Measurements from ENCODE around the gene IFI30.
"Not testable (repeated sequence)": the region's sequence is repeated elsewhere in the genome, so short reads cannot be mapped to it uniquely, and the experiment has no call there.

Gene IFI30

DNA sequence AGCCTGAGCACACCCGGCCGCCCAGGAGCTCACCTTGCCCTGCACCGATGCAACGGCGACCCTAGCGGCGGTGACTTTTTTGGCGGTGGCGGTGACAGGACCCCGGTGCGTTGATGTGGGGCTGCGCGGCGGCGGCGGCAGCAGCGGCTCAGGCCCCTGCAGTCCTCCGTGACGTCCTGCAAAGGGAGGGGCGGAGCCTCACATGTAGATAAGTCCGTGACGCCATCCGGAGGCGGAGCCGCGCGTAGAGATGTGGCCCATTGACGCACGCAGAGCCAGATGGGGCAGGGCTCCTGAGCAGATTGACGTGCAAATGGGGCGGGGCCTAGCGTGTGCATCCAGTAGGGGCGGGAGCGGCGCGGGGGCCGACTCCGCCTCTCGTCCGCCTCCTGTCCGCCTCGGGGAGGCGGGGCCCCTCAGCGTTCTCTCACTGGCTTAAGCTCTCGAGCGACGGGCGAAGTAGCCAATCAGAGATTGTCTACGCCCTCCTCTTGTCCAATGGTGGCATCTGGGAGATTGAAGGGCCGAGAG is 30.3 kb downstream of the IFI30 start, which contains the start of gene RAB3A:
Gene RAB3A (minus strand): TSS at position 180 of the 531 bp plus-strand sequence. CDS start 1,302 bp downstream, outside the sequence.
- peak; percentile 100 for DNase-seq

DNA sequence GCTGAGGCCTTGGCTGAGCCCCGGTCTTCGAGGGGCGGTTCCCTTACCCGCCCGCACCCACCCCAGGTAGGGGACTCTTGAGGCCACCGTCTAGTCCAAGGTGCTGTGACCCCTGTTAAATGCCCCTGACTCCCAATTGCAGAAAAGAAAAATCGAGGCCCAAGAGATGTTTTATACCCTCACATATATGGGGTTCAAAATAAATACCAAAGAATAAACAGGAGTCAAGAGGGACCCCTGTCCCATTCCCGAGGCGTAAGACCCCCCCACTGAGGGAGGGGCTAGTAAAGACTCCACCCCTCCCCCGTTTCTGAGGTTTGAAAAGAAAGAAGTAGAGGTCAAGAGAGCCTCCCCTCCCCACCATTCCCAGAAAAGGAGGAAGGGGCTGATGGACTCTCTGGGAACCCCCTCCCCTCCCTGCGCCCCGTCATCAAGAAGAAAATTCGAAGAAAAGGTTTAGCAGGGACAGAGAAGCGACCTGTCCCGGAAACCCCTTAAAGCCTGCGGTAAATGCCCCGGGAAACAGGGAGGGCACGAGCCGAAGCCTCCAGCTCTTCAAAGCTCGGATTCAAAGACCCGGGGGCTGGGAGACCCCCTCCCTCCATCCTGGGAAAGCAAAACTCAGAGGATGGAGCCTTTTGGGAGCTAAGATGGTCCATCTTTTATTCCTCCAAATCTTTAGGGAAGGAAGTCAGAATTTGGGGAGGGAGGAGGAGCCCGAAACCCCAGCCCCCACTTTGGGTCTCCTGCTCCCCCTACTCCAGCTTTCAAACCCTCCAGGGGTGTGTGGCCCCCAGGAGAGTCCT is 31.0 kb downstream of the IFI30 start:
- DNase-seq: no peak

DNA sequence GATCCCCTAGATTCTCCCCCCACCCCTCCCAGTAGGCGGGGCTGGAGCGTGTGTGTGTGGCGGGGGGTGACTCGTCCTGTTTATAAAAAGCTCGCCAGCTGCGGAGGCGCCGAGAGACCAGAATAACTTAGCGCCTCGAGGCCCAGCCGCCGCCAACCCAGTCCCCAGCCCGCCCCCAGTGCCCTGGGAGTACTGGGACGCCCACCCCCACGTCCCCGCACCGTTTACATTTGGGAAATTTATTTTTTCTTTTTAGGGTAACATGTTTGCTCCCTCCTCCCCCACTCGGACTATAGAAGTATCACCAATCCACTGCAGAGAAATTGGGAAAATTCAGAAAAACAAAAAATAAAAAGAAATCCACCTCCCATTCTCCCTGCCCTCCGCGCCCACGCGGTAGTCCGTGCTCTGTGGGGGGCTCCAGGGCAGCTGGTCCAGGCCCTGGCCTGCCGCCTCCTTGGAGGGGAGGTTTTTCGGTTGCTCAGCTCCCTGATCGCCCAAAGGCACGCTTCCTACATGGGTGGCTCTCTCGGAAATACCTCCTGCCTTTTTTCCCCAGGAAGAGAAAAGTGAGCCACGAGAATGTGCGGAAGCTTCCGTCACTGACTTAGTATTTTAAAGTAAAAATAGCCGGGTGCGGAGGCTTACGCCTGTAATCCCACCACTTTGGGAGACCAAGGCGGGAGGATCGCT is 31.7 kb downstream of the IFI30 start:
- DNase-seq: peak; percentile 80

DNA sequence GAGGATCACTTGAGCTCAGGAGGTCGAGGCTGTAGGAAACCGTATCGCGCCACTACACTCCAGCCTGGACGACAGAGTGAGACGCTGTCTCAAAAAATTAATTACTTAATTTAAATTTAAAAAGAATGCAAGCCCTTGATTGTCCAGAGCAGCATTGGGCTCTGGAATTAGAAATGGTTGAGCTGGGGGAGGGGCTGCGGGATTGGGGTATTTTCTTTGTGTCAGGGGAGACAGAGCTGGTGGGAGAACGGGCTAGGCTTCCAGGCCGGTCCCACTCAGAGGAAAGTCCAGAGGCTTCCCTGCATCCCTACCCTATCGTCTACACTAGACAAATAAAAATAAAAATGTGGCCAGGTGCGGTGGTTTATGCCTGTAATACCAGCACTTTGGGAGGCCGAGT is 32.4 kb downstream of the IFI30 start:
- DNase-seq: no peak

DNA sequence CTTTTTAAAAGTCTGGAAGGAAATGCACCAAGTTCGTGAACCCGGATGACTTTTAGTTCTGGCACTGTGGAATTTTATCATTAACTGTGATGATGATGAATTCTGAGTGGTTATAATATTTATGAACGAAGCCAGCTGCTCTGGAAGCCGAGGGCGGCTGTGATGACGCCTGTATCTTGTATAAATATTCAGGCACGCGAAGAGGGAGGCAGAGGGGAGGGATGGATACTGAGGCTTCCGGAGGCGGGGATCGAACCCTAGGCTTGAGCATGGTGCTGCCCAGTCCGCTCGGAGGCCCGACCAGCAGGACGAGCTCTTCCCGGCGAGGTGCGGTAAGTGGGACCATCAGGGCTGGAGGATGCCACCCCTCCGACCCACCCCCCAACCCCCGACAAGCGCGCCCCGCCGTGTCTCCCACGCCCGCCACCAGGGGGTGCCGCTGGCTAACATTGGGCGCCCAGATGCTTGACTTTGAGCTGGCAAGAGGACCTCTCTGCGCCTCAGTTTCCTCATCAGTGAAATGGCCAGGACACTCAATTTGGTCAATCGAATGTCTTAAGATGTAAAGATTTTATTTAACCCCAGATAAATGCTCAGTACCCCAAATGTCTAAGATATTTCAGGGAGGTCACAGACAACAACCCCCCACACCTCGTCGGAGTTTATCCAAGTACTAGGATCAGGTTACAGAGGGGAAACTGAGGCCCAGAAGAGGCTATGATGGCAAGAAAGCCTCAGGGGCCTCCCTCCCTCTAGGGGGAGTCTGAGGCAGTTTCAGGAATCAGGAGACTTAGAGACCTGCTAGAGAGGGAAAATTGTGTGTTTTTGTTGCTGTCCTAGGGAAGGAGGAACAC is 34.7 kb downstream of the IFI30 start:
- DNase-seq: peak; percentile 61

- DNase-seq: not testable (repeated sequence)
Observed at GRCh38 chr19:18209912-18210311, 36.3 kb downstream of the IFI30 start.

GRCh38 chr19:18211683-18212082 is 38.1 kb downstream of the IFI30 start:
- DNase-seq: no peak

DNA sequence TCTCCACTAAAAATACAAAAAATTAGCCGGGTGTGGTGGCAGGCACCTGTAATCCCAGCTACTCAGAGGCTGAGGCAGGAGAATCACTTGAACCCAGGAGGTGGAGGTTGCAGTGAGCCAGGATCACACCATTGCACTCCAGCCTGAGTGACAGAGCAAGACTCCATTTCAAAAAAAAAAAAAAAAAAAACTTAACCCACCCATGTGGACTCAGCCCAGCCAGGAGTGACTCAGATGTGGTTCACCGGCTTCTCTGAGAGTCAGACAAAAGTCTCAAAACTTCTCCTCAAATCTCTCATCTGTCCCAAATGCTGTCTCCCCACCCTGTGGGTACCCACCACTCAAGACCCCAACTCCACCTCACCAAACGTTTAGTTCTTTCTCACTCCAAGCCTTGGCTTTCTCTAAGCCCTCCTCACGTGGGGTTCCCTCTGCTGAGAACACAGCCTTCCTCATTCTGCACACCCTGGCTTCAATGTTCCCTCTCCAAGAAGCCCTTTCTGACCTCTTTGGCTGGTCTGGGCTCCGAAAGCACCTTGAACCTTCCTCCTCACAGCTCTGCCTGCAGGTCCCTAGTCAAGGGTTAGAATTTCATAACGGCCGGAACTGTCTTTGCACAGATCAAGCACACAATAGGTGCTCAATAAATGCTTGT is 41.3 kb downstream of the IFI30 start:
- no peak for DNase-seq

GRCh38 chr19:18216789-18217188 is 43.2 kb downstream of the IFI30 start:
- DNase-seq: no peak

DNA sequence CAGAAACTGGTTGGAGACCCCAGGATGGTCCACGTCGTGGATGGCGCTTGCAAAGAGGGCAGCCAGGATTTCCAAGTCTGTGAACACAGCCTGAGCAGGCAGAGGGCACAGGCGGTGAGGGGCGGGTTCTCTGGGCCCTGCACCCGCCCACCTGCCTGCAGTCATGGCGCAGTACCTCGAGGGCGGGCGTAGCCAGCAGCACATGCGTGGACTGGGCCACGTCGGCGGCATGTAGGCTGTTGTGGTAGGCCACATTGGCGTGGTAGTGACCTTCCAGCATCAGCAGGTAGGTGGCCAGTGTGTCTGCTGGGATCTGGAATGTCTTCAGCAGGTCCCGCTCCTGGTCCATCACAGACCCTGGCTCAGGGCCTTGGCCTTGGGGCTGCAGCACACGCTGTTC is 44.5 kb downstream of the IFI30 start:
- no peak for DNase-seq

- DNase-seq: no peak
Observed at GRCh38 chr19:18218600-18218999, 45.0 kb downstream of the IFI30 start.

- no peak for DNase-seq
Observed at GRCh38 chr19:18219911-18220631, 46.5 kb downstream of the IFI30 start.

DNA sequence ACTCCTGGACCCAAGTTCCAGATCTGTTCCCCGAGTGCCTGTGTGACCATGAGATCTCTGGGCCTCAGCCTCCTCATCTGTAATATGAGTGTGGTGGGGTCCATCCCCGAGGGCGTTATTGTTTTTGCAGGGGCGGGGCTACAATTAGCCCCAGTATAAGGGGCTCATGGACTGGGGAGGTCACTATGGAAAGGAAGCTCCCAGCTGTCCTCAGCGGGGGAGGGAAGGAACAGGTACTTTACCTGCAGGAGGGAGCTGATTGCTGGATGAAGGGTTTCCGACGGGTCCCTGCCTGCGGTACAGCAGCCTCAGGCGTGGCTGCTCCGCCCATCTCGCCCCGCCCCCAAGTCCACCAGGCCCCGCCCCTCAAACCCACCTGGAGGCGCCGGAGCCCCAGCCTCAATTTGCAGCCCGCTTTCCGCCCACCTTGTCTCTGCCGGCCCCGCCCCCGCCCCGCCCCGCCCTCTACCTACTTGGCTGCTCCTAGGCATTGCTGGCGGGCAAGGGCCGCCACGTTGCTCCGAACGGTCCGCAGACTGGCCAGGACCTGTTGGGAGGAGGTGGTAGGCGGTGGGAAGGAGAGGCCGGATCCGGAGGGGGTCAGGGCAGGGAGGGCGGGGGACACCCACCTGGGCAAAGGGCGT is 47.1 kb downstream of the IFI30 start:
- no peak for DNase-seq

- DNase-seq: no peak
Observed at GRCh38 chr19:18221815-18222725, 48.5 kb downstream of the IFI30 start.

DNA sequence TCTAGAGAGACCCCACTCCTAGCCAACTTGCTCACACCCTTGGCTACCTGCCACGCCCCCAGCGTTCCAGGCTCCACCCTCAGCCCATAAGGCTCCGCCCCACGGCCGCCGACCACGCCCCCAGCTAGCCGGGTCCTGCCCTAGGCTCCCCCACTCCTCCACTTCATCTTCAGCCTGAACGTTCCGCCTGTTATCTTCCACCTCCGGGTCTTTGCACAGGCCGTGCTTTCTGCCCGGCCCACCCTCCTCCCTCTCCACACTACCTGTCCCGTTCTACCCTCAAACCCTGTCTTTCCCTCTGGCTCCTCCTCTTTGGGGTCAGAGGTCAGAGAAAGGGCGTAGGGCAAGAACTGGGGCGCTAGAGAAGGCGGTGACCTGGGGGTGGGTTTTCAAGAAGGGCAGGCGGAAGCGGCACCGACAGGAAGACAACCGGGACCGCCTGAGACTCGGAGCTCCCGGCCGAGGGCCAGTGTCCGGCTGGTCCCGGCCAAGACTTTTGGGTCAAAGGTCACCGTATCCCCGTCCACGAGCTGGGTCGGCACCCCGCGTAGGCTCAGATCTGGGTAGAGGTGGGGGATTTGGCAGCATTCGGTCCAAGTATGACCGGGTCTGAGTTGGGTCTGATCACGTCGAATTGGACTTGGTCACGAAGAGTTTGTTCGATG is 50.4 kb downstream of the IFI30 start:
- peak; percentile 76 for DNase-seq

GRCh38 chr19:18224525-18225354 is 51.1 kb downstream of the IFI30 start:
- peak; percentile 98 for DNase-seq

DNA sequence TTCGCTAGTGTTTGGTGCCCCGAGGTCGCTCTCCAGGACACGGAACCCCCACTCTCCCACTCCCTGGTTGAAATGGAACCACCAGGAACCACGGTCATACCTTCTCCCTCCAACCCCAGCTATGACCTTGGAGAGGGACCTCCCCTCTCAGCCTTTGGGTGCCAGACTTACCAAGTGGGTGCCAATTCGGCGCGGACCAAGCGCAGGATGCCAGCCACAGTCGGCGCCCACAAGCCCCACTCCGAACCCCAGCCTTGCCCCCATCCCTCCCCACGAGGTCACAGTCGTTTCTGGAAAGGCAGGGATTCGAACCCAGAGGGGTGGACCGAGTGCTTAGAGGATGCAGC is 51.7 kb downstream of the IFI30 start:
- DNase-seq: no peak

GRCh38 chr19:18225702-18226468 is 52.3 kb downstream of the IFI30 start, which contains the start of gene PDE4C:
Gene PDE4C, minus strand, starts transcription at chr19:18226438. Its CDS starts 23 bp downstream, at chr19:18226415.
- no peak for DNase-seq
